Mucosa of rectum (tissue), 2 donors: ENCODE data around the gene KIAA0513.

Experiments used
- H3K27ac ChIP-seq, 2 donors: one replicate each; pipeline ENCODE4 v1.7.0; 2013; ENCODE audit warnings: inconsistent platforms in 2 of 2, low read depth in 2 of 2, low read length in 2 of 2
- H3K27me3 ChIP-seq, 2 donors: one replicate each; pipeline ENCODE4 v1.7.0; 2013; ENCODE audit warnings: low read length in 2 of 2; ENCODE audit not compliant: control insufficient read depth in 2 of 2, insufficient read depth in 2 of 2
- H3K36me3 ChIP-seq, 2 donors: one replicate each; pipeline ENCODE4 v1.7.0; 2013; ENCODE audit warnings: low read length in 2 of 2; ENCODE audit not compliant: control insufficient read depth in 2 of 2, insufficient read depth in 2 of 2
- H3K4me1 ChIP-seq, 2 donors: one replicate each; pipeline ENCODE4 v1.7.0; 2013; ENCODE audit warnings: low read length in 2 of 2, mild to moderate bottlenecking in 1 of 2; ENCODE audit not compliant: control insufficient read depth in 2 of 2, insufficient read depth in 2 of 2
- H3K4me3 ChIP-seq, 2 donors: one replicate each; pipeline ENCODE4 v1.7.0; 2013; ENCODE audit warnings: low read length in 2 of 2
- H3K9ac ChIP-seq, 2 donors: one replicate each; pipeline ENCODE4 v1.7.0; 2013; ENCODE audit warnings: low read length in 2 of 2, low read depth in 1 of 2, mild to moderate bottlenecking in 1 of 2
- H3K9me3 ChIP-seq, 2 donors: one replicate each; pipeline ENCODE4 v1.7.0; 2013; ENCODE audit warnings: low read length in 2 of 2; ENCODE audit not compliant: control insufficient read depth in 2 of 2
- donor health status: healthy.
- donor health status: Normal muscosa, but diverticular disease.

Gene KIAA0513

GRCh38 chr16:85027349-85027957, at the start of gene KIAA0513:
Gene KIAA0513, plus strand, starts transcription at chr16:85027795. Its CDS starts 39,277 bp downstream, at chr16:85067072.
- peak within 1 kb of the TSS; percentile 72 to 93 for H3K4me3 ChIP-seq
- no peaks in the 10 kb centered on the region for H3K27me3 ChIP-seq
- H3K9me3 ChIP-seq, result no peaks in the 10 kb centered on the region
- peak within 1 kb of the TSS; percentile 74 to 95 for H3K9ac ChIP-seq
- H3K36me3 ChIP-seq, result peaks cover 3 to 7% of the 10 kb centered on the region in 2 donors
- peaks cover 26 to 48% of the 10 kb centered on the region in 2 donors for H3K4me1 ChIP-seq
- H3K27ac ChIP-seq, result peak within 1 kb of the TSS; percentile 79 to 88

DNA sequence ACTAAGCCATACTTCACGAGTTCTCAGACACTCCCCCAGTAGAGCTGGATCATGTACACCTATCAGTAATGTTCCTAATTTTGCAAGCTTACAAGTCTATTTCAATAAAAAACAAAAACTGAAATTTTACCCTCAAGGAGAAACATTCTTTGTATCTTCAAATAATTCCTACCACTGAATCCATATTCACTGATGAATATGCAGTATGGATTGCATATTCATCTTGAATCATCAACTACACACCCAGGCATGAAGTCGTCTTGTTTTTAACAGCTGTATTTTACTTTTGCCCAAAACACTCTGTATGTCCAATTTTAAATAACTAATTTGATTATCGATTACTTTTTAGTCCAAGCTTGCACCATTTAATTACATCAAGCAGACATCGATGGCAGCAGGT, 48.1 kb upstream of the KIAA0513 start:
- Histone ChIP-seq H3K9ac (no peak overlapping the region), H3K27me3 (no peaks in the 10 kb centered on the region), H3K4me1 (peaks cover 7 to 9% of the 10 kb centered on the region in 2 donors), H3K4me3 (no peak overlapping the region), H3K36me3 (peaks cover 63 to 64% of the 10 kb centered on the region in 2 donors), H3K9me3 (no peaks in the 10 kb centered on the region), H3K27ac (no peak overlapping the region)

GRCh38 chr16:84982434-84982833, 45.2 kb upstream of the KIAA0513 start:
- H3K36me3 ChIP-seq, result peaks cover 51 to 54% of the 10 kb centered on the region in 2 donors
- H3K4me3 ChIP-seq, result no peak overlapping the region
- peak overlapping the region; percentile 6 to 23 for H3K9ac ChIP-seq
- H3K27ac ChIP-seq, result peak overlapping the region; percentile 12 to 58
- no peaks in the 10 kb centered on the region for H3K27me3 ChIP-seq
- H3K4me1 ChIP-seq, result peaks cover 7 to 9% of the 10 kb centered on the region in 2 donors
- H3K9me3 ChIP-seq, result no peaks in the 10 kb centered on the region

DNA sequence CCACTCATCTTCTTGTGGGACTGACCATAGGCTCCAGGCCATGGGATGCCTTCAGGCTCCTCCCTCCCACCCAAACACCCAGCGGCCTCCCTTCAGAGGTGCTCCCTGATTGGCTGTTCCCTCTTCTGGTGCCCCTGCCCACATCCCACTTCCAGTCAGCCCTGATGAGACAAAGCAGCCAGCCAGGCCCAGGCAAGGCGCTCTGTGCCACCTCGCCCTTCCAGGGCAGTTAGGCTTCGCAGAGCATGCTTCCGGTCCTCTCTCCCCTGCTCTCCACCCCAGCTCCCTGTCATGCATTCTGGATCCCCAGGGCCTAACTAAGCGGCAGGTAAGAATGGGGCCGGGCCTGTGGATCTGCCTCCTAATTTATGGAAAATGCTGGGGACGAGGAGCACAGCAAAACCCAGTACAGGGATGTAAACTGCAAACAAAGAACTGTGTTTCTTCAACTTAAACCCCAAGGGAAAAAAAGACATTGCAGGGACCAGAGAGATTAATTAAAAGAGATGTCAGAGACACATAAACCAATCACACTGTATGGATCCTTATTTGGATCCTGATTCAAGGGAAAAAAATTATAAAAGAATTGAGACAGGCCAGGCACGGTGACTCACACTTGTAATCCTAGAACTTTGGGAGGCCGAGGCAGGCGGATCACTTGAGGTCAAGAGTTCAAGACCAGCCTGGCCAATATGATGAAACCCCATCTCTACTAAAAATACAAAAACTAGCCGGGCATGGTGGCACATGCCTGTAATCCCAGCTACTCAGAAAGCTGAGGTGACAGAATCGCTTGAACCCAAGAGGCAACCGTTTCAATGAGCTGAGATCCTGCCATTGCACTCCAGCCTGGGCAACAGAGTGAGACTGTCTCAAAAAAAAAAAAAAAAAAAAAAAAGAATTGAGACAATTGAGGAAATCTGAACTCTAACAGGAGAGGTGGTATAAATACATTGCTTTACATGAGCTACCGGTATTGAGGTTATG, 42.2 kb upstream of the KIAA0513 start:
- Histone ChIP-seq H3K27me3 (no peaks in the 10 kb centered on the region), H3K4me3 (no peak overlapping the region), H3K36me3 (peaks cover 55 to 67% of the 10 kb centered on the region in 2 donors), H3K9me3 (no peaks in the 10 kb centered on the region), H3K27ac (peak overlapping the region in 1 of 2 donors; percentile 23), H3K4me1 (peaks cover 9% of the 10 kb centered on the region in 2 donors), H3K9ac (no peak overlapping the region)

DNA sequence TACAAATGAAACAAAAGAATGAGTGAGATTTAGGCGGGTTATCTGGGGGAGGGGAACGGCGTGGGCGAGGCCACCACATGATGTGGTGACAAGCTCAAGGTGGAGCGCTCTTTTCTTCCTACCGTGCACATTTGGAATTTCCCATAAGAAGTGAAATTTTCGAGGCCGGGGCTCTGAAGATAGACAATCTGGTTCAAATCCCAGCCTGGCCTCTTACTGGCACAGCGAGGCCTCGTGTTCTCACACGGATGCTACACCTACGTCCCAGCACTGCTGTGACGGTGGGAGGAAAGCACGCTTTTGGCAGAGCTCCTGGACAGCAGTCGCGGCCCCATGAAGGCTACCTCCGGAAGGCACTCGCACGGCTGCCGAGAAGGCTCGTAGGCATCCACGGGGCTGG, 41.5 kb upstream of the KIAA0513 start:
- peaks cover 9% of the 10 kb centered on the region in 2 donors for H3K4me1 ChIP-seq
- H3K9ac ChIP-seq, result no peak overlapping the region
- no peak overlapping the region for H3K4me3 ChIP-seq
- peaks cover 57 to 66% of the 10 kb centered on the region in 2 donors for H3K36me3 ChIP-seq
- H3K27me3 ChIP-seq, result no peaks in the 10 kb centered on the region
- no peak overlapping the region for H3K27ac ChIP-seq
- no peaks in the 10 kb centered on the region for H3K9me3 ChIP-seq

DNA sequence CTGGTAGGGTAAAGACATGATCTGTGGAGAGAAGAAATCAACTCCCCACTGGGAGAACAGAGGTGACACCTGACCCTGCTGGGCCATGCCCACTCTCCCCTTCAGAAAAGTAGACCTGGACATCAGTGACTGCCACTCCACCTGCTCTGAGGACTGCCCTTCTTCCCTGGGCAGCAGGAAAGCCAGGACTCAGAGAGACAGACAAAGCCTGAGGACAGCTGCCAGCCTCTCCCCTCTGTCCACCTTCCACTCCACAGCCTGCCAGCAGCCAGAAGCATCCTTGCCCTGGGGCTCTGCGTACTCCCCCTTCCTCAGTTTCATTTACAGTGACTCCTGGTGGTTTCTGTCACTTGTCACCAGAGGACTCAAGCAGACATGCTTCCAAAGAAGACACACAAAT, 40.7 kb upstream of the KIAA0513 start:
- Histone ChIP-seq H3K36me3 (peaks cover 51 to 59% of the 10 kb centered on the region in 2 donors), H3K9ac (no peak overlapping the region), H3K27ac (no peak overlapping the region), H3K4me3 (no peak overlapping the region), H3K4me1 (peaks cover 9 to 10% of the 10 kb centered on the region in 2 donors), H3K9me3 (no peaks in the 10 kb centered on the region), H3K27me3 (no peaks in the 10 kb centered on the region)

- Histone ChIP-seq H3K4me1 (peaks cover 12 to 17% of the 10 kb centered on the region in 2 donors), H3K9ac (no peak overlapping the region), H3K27me3 (no peaks in the 10 kb centered on the region), H3K4me3 (no peak overlapping the region), H3K27ac (no peak overlapping the region), H3K9me3 (no peaks in the 10 kb centered on the region), H3K36me3 (peaks cover 48 to 54% of the 10 kb centered on the region in 2 donors)
These were observed 39.1 kb upstream of the KIAA0513 start for GRCh38 chr16:84988328-84989080.

GRCh38 chr16:84989749-84990620, 37.6 kb upstream of the KIAA0513 start:
- Histone ChIP-seq H3K27me3 (no peaks in the 10 kb centered on the region), H3K4me1 (peaks cover 21 to 31% of the 10 kb centered on the region in 2 donors), H3K4me3 (no peak overlapping the region), H3K36me3 (peaks cover 55 to 59% of the 10 kb centered on the region in 2 donors), H3K27ac (no peak overlapping the region), H3K9ac (no peak overlapping the region), H3K9me3 (no peaks in the 10 kb centered on the region)

- H3K27ac ChIP-seq, result no peak overlapping the region
- H3K27me3 ChIP-seq, result no peaks in the 10 kb centered on the region
- H3K9me3 ChIP-seq, result no peaks in the 10 kb centered on the region
- H3K36me3 ChIP-seq, result peaks cover 56 to 62% of the 10 kb centered on the region in 2 donors
- no peak overlapping the region for H3K9ac ChIP-seq
- no peak overlapping the region for H3K4me3 ChIP-seq
- peaks cover 28 to 39% of the 10 kb centered on the region in 2 donors for H3K4me1 ChIP-seq
These were observed 36.8 kb upstream of the KIAA0513 start for GRCh38 chr16:84990782-84991181.
